ENCODE data around the gene DPM2. TPM values are rescaled to one million over a fixed set of nuclear protein-coding genes. Genes with fewer than 3 reads are reported as not detected.

DPM2 gene
- polyA plus RNA-seq, 2 of the 4 experiments (the other 2 are of a cell fraction) = 41.9 to 45.9 TPM

DNA sequence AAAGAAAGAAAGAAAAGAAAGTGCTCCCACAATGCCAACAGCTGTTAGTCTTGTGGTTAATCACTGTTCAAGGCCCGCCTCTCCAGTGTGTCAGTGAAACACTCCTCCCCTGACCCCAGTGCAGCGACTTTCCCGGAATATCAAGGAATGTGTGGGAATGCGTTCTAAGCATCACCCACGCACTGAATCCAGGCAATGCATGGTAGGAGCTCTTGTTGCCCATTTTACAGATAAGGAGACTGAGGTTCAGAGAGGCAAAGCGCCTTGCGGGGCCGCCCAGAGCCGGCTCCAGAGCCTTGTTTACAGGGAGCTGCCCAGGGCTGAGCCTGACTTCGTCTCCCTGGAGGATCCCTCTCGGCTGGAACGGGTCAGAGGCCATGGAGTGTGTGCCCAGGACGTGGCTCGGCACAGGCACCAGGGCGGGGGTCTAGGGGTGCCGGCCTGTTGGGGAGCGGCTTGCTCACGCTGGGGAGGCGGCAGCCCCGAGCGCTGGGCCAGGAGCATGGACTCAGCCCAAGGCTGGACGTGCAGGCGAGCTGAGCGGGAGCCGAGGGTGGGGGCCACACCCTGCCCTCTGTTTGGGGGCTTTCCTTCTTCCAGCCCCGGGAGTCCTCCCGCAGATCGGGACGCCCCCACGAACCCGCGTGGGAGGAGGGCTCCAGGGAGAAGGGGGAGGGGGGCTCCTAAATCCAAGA lies 39.1 kb downstream of the DPM2 start:
- WGBS (ENCODE audit: missing lambda C conversion rate) = 34% methylated on average over 16 of the region's 32 CpGs
- Histone ChIP-seq H3K27ac (peak overlapping the region; percentile 85 to 94), H3K4me1 (peaks cover 27% of the 10 kb centered on the region), H3K4me3 (peak overlapping the region; percentile 76), H3K9me3 (peaks cover 13% of the 10 kb centered on the region), H3K4me2 (peak overlapping the region; percentile 94)
- POLR2A ChIA-PET = no interaction called here
- FAIRE-seq (no peak), DNase-seq (ENCODE audit: low read depth in 1 of 2, low spot score in 1 of 2) (no peak), ATAC-seq (peak; percentile 57 to 69)
- TF ChIP-seq HDAC2 (IDR thresholded peaks at IDR 0.05) (peak; percentile 59; the same call in 1 of the 2 replicates), KDM1A (IDR thresholded peaks at IDR 0.05; ENCODE audit: low read depth) (peak; percentile 80; the same call in 1 of the 2 replicates), FOSB (CRISPR knock-in tag; IDR thresholded peaks at IDR 0.05) (no peak), RFX5 (IDR thresholded peaks at IDR 0.05) (no peak)
- TF ChIP-seq, protein P1, sequence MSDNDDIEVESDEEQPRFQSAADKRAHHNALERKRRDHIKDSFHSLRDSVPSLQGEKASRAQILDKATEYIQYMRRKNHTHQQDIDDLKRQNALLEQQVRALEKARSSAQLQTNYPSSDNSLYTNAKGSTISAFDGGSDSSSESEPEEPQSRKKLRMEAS (IDR thresholded peaks at IDR 0.05) = peak; percentile 50; the same call in 1 of the 2 replicates
- CTCF ChIA-PET = interaction anchor here (0.6 to 4.3 kb wide), 9 partner anchors 9 to 408 kb away, joined by 3 to 27 read pairs (median 3); partner anchors contain the start of genes CDK9, ST6GALNAC4 and TOR2A

DNA sequence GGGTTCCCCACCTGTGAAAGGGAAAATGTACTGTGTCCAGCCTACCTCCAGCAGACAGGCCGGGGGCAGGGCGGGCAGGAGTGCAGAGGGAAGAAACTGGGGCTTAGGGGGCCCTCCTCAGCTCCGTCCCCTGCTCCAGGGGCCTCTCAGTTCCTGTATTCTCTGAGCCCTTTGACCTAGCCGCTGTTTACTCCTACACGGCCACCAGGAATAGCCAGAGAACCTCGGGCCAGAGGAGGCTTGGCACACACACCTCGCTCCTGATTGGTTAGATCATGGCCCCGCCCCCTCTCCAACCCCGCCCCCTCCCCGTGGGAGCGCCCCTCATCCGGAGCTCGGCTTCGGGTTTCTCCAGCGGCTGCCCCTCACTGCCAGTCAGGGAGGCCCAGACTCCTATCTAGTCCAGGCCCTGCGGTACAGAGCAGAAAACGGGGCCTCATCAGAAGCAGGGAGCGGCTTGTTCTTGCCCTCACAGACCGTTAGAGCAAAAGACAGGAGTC lies 40.4 kb downstream of the DPM2 start:
- CTCF ChIA-PET = interaction anchor here (0.7 to 4.3 kb wide), 5 partner anchors 20 to 163 kb away, joined by 3 to 27 read pairs (median 5); partner anchors contain the start of gene TOR2A
- H3K9me3 ChIP-seq = peaks cover 23% of the 10 kb centered on the region
- no peak overlapping the region for H3K4me3 ChIP-seq
- FAIRE-seq (no peak), ATAC-seq (peak; percentile 25 to 61; a peak in 4 of 6 replicates), DNase-seq (ENCODE audit: low read depth in 1 of 2, low spot score in 1 of 2) (peak; percentile 47 to 69)
- H3K4me1 ChIP-seq = peaks cover 20% of the 10 kb centered on the region
- peak overlapping the region; percentile 30; the same call in 2 of the 3 replicates for H3K4me2 ChIP-seq
- POLR2A ChIA-PET = no interaction called here
- TF ChIP-seq FOSB (CRISPR knock-in tag; IDR thresholded peaks at IDR 0.05) (no peak), POLR2A (IDR thresholded peaks at IDR 0.05; ENCODE audit: low read length) (no peak), CHD4 (IDR thresholded peaks at IDR 0.05; ENCODE audit: borderline replicate concordance) (no peak), SREBF2 (IDR thresholded peaks at IDR 0.05) (no peak), ESRRA (IDR thresholded peaks at IDR 0.05; ENCODE audit: borderline replicate concordance, low read length) (no peak), FOSL2 (IDR thresholded peaks at IDR 0.05) (no peak), FOSL2 (CRISPR knock-in tag; IDR thresholded peaks at IDR 0.05) (no peak)
- TF ChIP-seq, protein P2, sequence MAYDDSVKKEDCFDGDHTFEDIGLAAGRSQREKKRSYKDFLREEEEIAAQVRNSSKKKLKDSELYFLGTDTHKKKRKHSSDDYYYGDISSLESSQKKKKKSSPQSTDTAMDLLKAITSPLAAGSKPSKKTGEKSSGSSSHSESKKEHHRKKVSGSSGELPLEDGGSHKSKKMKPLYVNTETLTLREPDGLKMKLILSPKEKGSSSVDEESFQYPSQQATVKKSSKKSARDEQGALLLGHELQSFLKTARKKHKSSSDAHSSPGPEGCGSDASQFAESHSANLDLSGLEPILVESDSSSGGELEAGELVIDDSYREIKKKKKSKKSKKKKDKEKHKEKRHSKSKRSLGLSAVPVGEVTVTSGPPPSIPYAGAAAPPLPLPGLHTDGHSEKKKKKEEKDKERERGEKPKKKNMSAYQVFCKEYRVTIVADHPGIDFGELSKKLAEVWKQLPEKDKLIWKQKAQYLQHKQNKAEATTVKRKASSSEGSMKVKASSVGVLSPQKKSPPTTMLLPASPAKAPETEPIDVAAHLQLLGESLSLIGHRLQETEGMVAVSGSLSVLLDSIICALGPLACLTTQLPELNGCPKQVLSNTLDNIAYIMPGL (CRISPR knock-in tag; IDR thresholded peaks at IDR 0.05; ENCODE audit: borderline replicate concordance) = no peak
- TF ChIP-seq, protein P3, sequence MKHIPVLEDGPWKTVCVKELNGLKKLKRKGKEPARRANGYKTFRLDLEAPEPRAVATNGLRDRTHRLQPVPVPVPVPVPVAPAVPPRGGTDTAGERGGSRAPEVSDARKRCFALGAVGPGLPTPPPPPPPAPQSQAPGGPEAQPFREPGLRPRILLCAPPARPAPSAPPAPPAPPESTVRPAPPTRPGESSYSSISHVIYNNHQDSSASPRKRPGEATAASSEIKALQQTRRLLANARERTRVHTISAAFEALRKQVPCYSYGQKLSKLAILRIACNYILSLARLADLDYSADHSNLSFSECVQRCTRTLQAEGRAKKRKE (CRISPR knock-in tag; IDR thresholded peaks at IDR 0.05; ENCODE audit: low read depth) = no peak
- TF ChIP-seq, protein P4, sequence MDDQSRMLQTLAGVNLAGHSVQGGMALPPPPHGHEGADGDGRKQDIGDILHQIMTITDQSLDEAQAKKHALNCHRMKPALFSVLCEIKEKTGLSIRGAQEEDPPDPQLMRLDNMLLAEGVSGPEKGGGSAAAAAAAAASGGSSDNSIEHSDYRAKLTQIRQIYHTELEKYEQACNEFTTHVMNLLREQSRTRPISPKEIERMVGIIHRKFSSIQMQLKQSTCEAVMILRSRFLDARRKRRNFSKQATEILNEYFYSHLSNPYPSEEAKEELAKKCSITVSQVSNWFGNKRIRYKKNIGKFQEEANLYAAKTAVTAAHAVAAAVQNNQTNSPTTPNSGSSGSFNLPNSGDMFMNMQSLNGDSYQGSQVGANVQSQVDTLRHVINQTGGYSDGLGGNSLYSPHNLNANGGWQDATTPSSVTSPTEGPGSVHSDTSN (IDR thresholded peaks at IDR 0.05) = no peak
- TF ChIP-seq, protein P5, sequence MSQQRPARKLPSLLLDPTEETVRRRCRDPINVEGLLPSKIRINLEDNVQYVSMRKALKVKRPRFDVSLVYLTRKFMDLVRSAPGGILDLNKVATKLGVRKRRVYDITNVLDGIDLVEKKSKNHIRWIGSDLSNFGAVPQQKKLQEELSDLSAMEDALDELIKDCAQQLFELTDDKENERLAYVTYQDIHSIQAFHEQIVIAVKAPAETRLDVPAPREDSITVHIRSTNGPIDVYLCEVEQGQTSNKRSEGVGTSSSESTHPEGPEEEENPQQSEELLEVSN (IDR thresholded peaks at IDR 0.05; ENCODE audit: borderline replicate concordance, low read depth) = no peak
- 72% methylated on average over 11 of the region's 19 CpGs for WGBS (ENCODE audit: missing lambda C conversion rate)
- H3K27ac ChIP-seq = no peak overlapping the region

All from A549 (cell line).